Progenitor cell of endocrine pancreas (in vitro differentiated cells): Measurements from ENCODE around the gene SH3BGRL2. TPM values are rescaled to one million over a fixed set of nuclear protein-coding genes. Genes with fewer than 3 reads are reported as not detected.

Experiments used
- DNase-seq: peaks from one replicate; pipeline ENCODE4 v3.0.0; 2021; ENCODE audit warnings: low spot score; ENCODE audit not compliant: unreplicated experiment
- H3K27ac Mint-ChIP-seq: 2 replicates; pipeline ENCODE4 v1.8.0; 2021; ENCODE audit warnings: mild to moderate bottlenecking, moderate library complexity, mixed read lengths
- H3K27me3 Mint-ChIP-seq: 2 replicates; pipeline ENCODE4 v1.8.0; 2021; ENCODE audit warnings: mixed read lengths
- H3K36me3 Mint-ChIP-seq: 2 replicates; pipeline ENCODE4 v1.8.0; 2022; ENCODE audit warnings: mixed read lengths; ENCODE audit not compliant: insufficient read depth
- H3K4me1 Mint-ChIP-seq: 2 replicates; pipeline ENCODE4 v1.8.0; 2021; ENCODE audit warnings: low read depth, mixed read lengths
- H3K4me3 Mint-ChIP-seq: 2 replicates; pipeline ENCODE4 v1.8.0; 2021; ENCODE audit warnings: low read depth, mild to moderate bottlenecking, moderate library complexity, mixed read lengths
- H3K9me3 Mint-ChIP-seq: 2 replicates; pipeline ENCODE4 v1.8.0; 2021; ENCODE audit warnings: low read depth, mixed read lengths
- total RNA-seq: library from RNA; stranded (reverse); gene quantifications from 2 replicates; pipeline ENCODE4 v1.2.1, GENCODE V29; 2021
- TF ChIP-seq, protein P1 (sequence below): fragments of 200-600 bp; sonication (generic); IDR thresholded peaks from one replicate; pipeline ENCODE4 v1.5.0; 2021; ENCODE audit warnings: antibody characterized with exemption, mild to moderate bottlenecking; ENCODE audit not compliant: unreplicated experiment

SH3BGRL2 gene
- total RNA-seq, 1 donor from 2014 or later = 49.1 TPM

GRCh38 chr6:79706527-79706926 lies 75.4 kb downstream of the SH3BGRL2 start:
- DNase-seq = no peak
- Mint-ChIP-seq H3K9me3 (peaks cover 3% of the 10 kb centered on the region), H3K36me3 (peaks cover 12% of the 10 kb centered on the region), H3K27ac (no peak overlapping the region), H3K4me1 (peaks cover 21% of the 10 kb centered on the region), H3K27me3 (no peaks in the 10 kb centered on the region), H3K4me3 (no peak overlapping the region)
- TF ChIP-seq, protein P1, sequence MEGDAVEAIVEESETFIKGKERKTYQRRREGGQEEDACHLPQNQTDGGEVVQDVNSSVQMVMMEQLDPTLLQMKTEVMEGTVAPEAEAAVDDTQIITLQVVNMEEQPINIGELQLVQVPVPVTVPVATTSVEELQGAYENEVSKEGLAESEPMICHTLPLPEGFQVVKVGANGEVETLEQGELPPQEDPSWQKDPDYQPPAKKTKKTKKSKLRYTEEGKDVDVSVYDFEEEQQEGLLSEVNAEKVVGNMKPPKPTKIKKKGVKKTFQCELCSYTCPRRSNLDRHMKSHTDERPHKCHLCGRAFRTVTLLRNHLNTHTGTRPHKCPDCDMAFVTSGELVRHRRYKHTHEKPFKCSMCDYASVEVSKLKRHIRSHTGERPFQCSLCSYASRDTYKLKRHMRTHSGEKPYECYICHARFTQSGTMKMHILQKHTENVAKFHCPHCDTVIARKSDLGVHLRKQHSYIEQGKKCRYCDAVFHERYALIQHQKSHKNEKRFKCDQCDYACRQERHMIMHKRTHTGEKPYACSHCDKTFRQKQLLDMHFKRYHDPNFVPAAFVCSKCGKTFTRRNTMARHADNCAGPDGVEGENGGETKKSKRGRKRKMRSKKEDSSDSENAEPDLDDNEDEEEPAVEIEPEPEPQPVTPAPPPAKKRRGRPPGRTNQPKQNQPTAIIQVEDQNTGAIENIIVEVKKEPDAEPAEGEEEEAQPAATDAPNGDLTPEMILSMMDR = no peak

DNA sequence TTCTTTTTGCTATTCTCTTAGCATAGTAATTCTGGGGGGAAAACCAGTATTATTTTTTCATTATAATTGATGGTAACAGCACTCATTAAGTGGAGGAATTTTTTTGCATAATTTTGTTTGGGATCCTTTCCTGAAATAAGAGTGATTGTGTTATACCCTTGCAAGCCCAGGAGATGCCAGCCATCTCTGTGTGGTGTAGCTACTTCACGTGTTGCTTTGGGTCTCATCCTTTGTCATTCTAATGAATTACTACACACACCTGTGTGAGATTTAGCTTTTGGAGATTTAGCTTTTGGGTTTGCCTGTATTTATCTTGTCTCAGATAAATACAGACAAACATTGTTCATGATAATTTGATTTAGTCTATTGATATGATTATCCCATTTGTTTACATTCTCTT lies 76.5 kb downstream of the SH3BGRL2 start:
- H3K27me3 Mint-ChIP-seq = no peaks in the 10 kb centered on the region
- no peak overlapping the region for H3K27ac Mint-ChIP-seq
- no peak for DNase-seq
- H3K9me3 Mint-ChIP-seq = peaks cover 3% of the 10 kb centered on the region
- H3K36me3 Mint-ChIP-seq = peaks cover 10% of the 10 kb centered on the region
- H3K4me3 Mint-ChIP-seq = no peak overlapping the region
- H3K4me1 Mint-ChIP-seq = peaks cover 21% of the 10 kb centered on the region
- TF ChIP-seq, protein P1 = no peak

DNA sequence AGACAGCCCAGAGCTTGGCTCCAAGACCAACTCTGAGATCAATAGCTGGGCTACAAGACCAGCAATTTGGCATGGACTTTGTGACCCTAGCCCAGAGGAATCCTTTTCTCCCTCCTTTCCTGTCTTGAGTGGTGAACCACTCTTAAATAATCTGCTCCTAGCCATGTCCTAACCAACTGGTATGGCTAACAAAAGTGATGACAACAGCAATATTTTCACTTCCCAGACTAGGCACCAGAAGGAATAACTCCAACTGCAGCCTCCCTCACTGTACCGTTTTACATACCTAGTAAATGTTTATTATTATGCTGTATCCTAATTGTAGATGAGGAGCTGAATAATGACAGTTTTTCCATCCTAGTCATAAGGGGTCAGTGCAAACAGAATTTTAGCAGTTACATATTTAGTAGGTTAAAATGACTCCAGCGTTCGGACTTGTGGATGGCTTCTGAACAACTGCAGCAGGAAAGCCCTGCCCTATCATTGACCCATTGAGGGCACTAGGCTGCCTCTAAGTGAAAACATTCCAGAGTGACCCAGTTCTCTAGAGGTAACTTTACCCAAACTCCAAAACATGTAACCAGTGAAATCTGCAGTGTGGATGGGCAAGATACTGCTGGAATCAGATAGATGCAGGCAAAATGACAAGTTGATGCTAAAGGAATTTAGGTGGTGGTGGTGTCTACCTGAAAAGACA lies 77.1 kb downstream of the SH3BGRL2 start:
- peaks cover 6% of the 10 kb centered on the region for H3K36me3 Mint-ChIP-seq
- H3K4me1 Mint-ChIP-seq = peaks cover 21% of the 10 kb centered on the region
- DNase-seq = no peak
- no peak overlapping the region for H3K27ac Mint-ChIP-seq
- H3K4me3 Mint-ChIP-seq = no peak overlapping the region
- TF ChIP-seq, protein P1 = no peak
- H3K27me3 Mint-ChIP-seq = no peaks in the 10 kb centered on the region
- H3K9me3 Mint-ChIP-seq = peaks cover 3% of the 10 kb centered on the region

GRCh38 chr6:79710127-79710526 lies 79.0 kb downstream of the SH3BGRL2 start:
- H3K9me3 Mint-ChIP-seq = peaks cover 3% of the 10 kb centered on the region
- H3K27me3 Mint-ChIP-seq = no peaks in the 10 kb centered on the region
- no peak overlapping the region for H3K4me3 Mint-ChIP-seq
- H3K36me3 Mint-ChIP-seq = peaks cover 4% of the 10 kb centered on the region
- no peak overlapping the region for H3K27ac Mint-ChIP-seq
- TF ChIP-seq, protein P1 = no peak
- peaks cover 21% of the 10 kb centered on the region for H3K4me1 Mint-ChIP-seq
- no peak for DNase-seq

DNA sequence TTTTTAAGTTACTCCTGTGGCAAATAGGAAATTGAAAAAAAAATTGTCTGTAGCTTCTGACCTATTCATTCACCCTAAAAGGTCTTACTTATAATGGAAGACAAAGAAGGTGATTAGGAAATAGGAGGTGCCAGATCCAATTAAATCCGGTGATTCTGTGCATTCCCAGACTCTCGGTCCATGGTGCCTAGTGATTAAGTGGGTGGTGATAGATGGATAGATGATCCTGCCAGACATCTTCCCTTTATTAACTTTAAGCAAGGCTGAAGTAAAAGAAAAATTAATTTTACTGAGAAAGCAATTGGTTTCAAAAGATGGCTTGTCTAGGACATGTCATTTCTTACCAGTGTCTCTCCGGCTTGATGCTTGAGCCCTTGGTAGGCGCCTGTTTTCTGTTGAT lies 80.0 kb downstream of the SH3BGRL2 start:
- Mint-ChIP-seq H3K4me3 (no peak overlapping the region), H3K36me3 (no peaks in the 10 kb centered on the region), H3K27ac (no peak overlapping the region), H3K4me1 (peaks cover 21% of the 10 kb centered on the region), H3K27me3 (no peaks in the 10 kb centered on the region), H3K9me3 (peaks cover under 1% of the 10 kb centered on the region)
- TF ChIP-seq, protein P1 = no peak
- no peak for DNase-seq
